WTC11 (cell line): ENCODE data around the gene GPHA2. TPM values are rescaled to one million over a fixed set of nuclear protein-coding genes. Genes with fewer than 3 reads are reported as not detected.

Experiments
- ATAC-seq: fragments of 200-7000 bp; cut with Tn5 transposase; 2 replicates; pipeline ENCODE4 v1.10.0; 2021; ENCODE audit warnings: mild to moderate bottlenecking, moderate library complexity
- CTCF ChIA-PET: fragments of 300-600 bp; sonication (Branson Sonifier 250); formaldehyde crosslinking; loops from one replicate; lab custom pipeline; 2021; ENCODE audit warnings: antibody characterized with exemption; lab: Charles Lee
- POLR2A ChIA-PET: fragments of 350-600 bp; sonication (Branson Sonifier 250); formaldehyde crosslinking; loops from one replicate; lab custom pipeline; 2021; ENCODE audit warnings: antibody characterized with exemption; lab: Charles Lee
- DNase-seq: peaks from one replicate; pipeline ENCODE4 v3.0.0; 2021; ENCODE audit warnings: low spot score
- H3K27ac Mint-ChIP-seq: 2 replicates; pipeline ENCODE4 v1.8.0; 2021; ENCODE audit warnings: mixed read lengths
- H3K27me3 Mint-ChIP-seq: 2 replicates; pipeline ENCODE4 v1.8.0; 2021; ENCODE audit warnings: low read depth, mild to moderate bottlenecking, moderate library complexity, mixed read lengths
- H3K36me3 Mint-ChIP-seq: 2 replicates; pipeline ENCODE4 v1.8.0; 2021; ENCODE audit warnings: mixed read lengths
- H3K4me1 Mint-ChIP-seq: 2 replicates; pipeline ENCODE4 v1.8.0; 2022; ENCODE audit warnings: mixed read lengths
- H3K4me3 Mint-ChIP-seq: 2 replicates; pipeline ENCODE4 v1.8.0; 2021; ENCODE audit warnings: mild to moderate bottlenecking, moderate library complexity, mixed read lengths
- H3K9me3 Mint-ChIP-seq: 2 replicates; pipeline ENCODE4 v1.8.0; 2021; ENCODE audit warnings: mixed read lengths
- AR ChIP-seq: fragments of 250-450 bp; sonication (Bioruptor Pico); IDR thresholded peaks from 2 replicates; pipeline ENCODE4 v1.9.0; 2021; ENCODE audit warnings: mild to moderate bottlenecking
- ATF6 ChIP-seq: sonication (generic); formaldehyde crosslinking; IDR thresholded peaks from 2 replicates; pipeline ENCODE4 v1.8.1; 2023; ENCODE audit warnings: mild to moderate bottlenecking, missing genetic modification reagents
- CBFB ChIP-seq: sonication (generic); formaldehyde crosslinking; IDR thresholded peaks from 2 replicates; pipeline ENCODE4 v1.8.1; 2022; ENCODE audit warnings: mild to moderate bottlenecking, low read depth, missing genetic modification reagents
- ELF4 ChIP-seq: sonication (generic); formaldehyde crosslinking; IDR thresholded peaks from 2 replicates; pipeline ENCODE4 v1.8.1; 2022; ENCODE audit warnings: low read depth, mild to moderate bottlenecking, moderate library complexity, missing genetic modification reagents
- ETV6 ChIP-seq: sonication (generic); formaldehyde crosslinking; IDR thresholded peaks from 2 replicates; pipeline ENCODE4 v1.8.1; 2022; ENCODE audit warnings: mild to moderate bottlenecking, missing genetic modification reagents
- FOXP1 ChIP-seq: sonication (generic); formaldehyde crosslinking; IDR thresholded peaks from 2 replicates; pipeline ENCODE4 v1.8.0; 2022; ENCODE audit warnings: missing genetic modification reagents, mild to moderate bottlenecking, moderate library complexity, borderline replicate concordance
- GRHL2 ChIP-seq: fragments of 250-450 bp; sonication (Bioruptor Pico); IDR thresholded peaks from 2 replicates; pipeline ENCODE4 v1.8.0; 2022; ENCODE audit warnings: mild to moderate bottlenecking, moderate library complexity; ENCODE audit not compliant: insufficient replicate concordance, severe bottlenecking
- HMGA2 ChIP-seq: fragments of 250-450 bp; sonication (Bioruptor Pico); IDR thresholded peaks from 2 replicates; pipeline ENCODE4 v1.4.0; 2021; ENCODE audit warnings: mild to moderate bottlenecking, moderate library complexity
- JAZF1 ChIP-seq: fragments of 250-450 bp; sonication (Bioruptor Pico); IDR thresholded peaks from 2 replicates; pipeline ENCODE4 v1.9.0; 2021; ENCODE audit warnings: moderate library complexity, mild to moderate bottlenecking, inconsistent platforms
- KAT7 ChIP-seq: sonication (generic); formaldehyde crosslinking; IDR thresholded peaks from 2 replicates; pipeline ENCODE4 v1.8.1; 2023; ENCODE audit warnings: missing genetic modification reagents, mild to moderate bottlenecking, borderline replicate concordance
- MAX ChIP-seq: sonication (generic); formaldehyde crosslinking; IDR thresholded peaks from 2 replicates; pipeline ENCODE4 v1.8.0; 2022; ENCODE audit warnings: mild to moderate bottlenecking, missing genetic modification reagents
- NFATC4 ChIP-seq: fragments of 250-450 bp; sonication (Bioruptor Pico); IDR thresholded peaks from 2 replicates; pipeline ENCODE4 v1.9.0; 2021; ENCODE audit warnings: mild to moderate bottlenecking
- NFYB ChIP-seq: sonication (generic); formaldehyde crosslinking; conservative IDR thresholded peaks from 2 replicates; pipeline ENCODE4 v1.8.0; 2022; ENCODE audit warnings: low read depth, missing genetic modification reagents
- NR1H2 ChIP-seq: sonication (generic); formaldehyde crosslinking; IDR thresholded peaks from 2 replicates; pipeline ENCODE4 v1.9.0; 2021; ENCODE audit warnings: mild to moderate bottlenecking, moderate library complexity, missing genetic modification reagents
- PREB ChIP-seq: sonication (generic); formaldehyde crosslinking; IDR thresholded peaks from 2 replicates; pipeline ENCODE4 v1.8.1; 2022; ENCODE audit warnings: mild to moderate bottlenecking, missing genetic modification reagents, moderate library complexity, borderline replicate concordance
- RELA ChIP-seq: sonication (generic); formaldehyde crosslinking; IDR thresholded peaks from 2 replicates; pipeline ENCODE4 v1.8.1; 2022; ENCODE audit warnings: missing genetic modification reagents, mild to moderate bottlenecking, borderline replicate concordance
- SMAD3 ChIP-seq: sonication (generic); formaldehyde crosslinking; IDR thresholded peaks from 2 replicates; pipeline ENCODE4 v1.8.0; 2022; ENCODE audit warnings: missing genetic modification reagents, mild to moderate bottlenecking, borderline replicate concordance
- TCF7 ChIP-seq: sonication (generic); formaldehyde crosslinking; IDR thresholded peaks from 2 replicates; pipeline ENCODE4 v1.8.0; 2022; ENCODE audit warnings: mild to moderate bottlenecking, low read depth, missing genetic modification reagents, moderate library complexity
- TEAD1 ChIP-seq: sonication (generic); formaldehyde crosslinking; IDR thresholded peaks from 2 replicates; pipeline ENCODE4 v1.8.0; 2022; ENCODE audit warnings: mild to moderate bottlenecking, missing genetic modification reagents
- ZMAT4 ChIP-seq: fragments of 250-450 bp; sonication (Bioruptor Pico); IDR thresholded peaks from 2 replicates; pipeline ENCODE4 v1.9.0; 2021; ENCODE audit warnings: mild to moderate bottlenecking
- ZNF121 ChIP-seq: sonication (generic); formaldehyde crosslinking; IDR thresholded peaks from 2 replicates; pipeline ENCODE4 v1.8.0; 2023; ENCODE audit warnings: missing genetic modification reagents
- ZNF138 ChIP-seq: sonication (generic); formaldehyde crosslinking; conservative IDR thresholded peaks from 2 replicates; pipeline ENCODE4 v1.8.1; 2022; ENCODE audit warnings: mild to moderate bottlenecking, moderate library complexity, missing genetic modification reagents
- ZNF396 ChIP-seq: fragments of 250-450 bp; sonication (Bioruptor Pico); IDR thresholded peaks from 2 replicates; pipeline ENCODE4 v1.8.0; 2021; ENCODE audit warnings: mild to moderate bottlenecking, moderate library complexity, borderline replicate concordance
- ZNF671 ChIP-seq: fragments of 250-450 bp; sonication (Bioruptor Pico); IDR thresholded peaks from 2 replicates; pipeline ENCODE4 v1.8.0; 2021; ENCODE audit warnings: mild to moderate bottlenecking
- total RNA-seq: library from RNA; stranded (reverse); gene quantifications from 3 replicates; pipeline ENCODE4 v1.2.3, GENCODE V29; 2021

The GPHA2 gene
- total RNA-seq, 1 experiment from 2014 or later = 1.6 TPM

- no peaks in the 10 kb centered on the region for H3K4me1 Mint-ChIP-seq
- H3K4me3 Mint-ChIP-seq = no peak within 1 kb of the TSS
- TF ChIP-seq ZNF121 = no peak
- TF ChIP-seq CBFB = no peak
- TF ChIP-seq FOXP1 (CRISPR knock-in tag) = peak; percentile 37; the same call in 1 of the 2 replicates
- TF ChIP-seq SMAD3 = no peak
- no peak for TF ChIP-seq AR (CRISPR knock-in tag)
- peak; percentile 78 for TF ChIP-seq MAX (CRISPR knock-in tag)
- no peak for TF ChIP-seq RELA (CRISPR knock-in tag)
- no peak for TF ChIP-seq NFATC4 (CRISPR knock-in tag)
- TF ChIP-seq ATF6 (CRISPR knock-in tag) = no peak
- TF ChIP-seq TCF7 = no peak
- TF ChIP-seq ZNF396 (CRISPR knock-in tag) = no peak
- TF ChIP-seq NFYB (CRISPR knock-in tag) = no peak
- TF ChIP-seq ETV6 (CRISPR knock-in tag) = no peak
- TF ChIP-seq ZNF138 (CRISPR knock-in tag) = no peak
- TF ChIP-seq TEAD1 (CRISPR knock-in tag) = 0 out of 2 replicates have a peak, but pooled peaks have one; percentile 24
- no peak for TF ChIP-seq ZNF671 (CRISPR knock-in tag)
- no peaks in the 10 kb centered on the region for H3K9me3 Mint-ChIP-seq
- ChIA-PET CTCF (interaction anchor here (0.7 to 2.2 kb wide), 4 partner anchors 18 to 576 kb away, joined by 3 to 7 read pairs (median 4); partner anchors contain the start of genes BATF2 and GPHA2), POLR2A (no interaction called here)
- H3K27ac Mint-ChIP-seq = no peak within 1 kb of the TSS
- DNase-seq = peak; percentile 81
- peak; percentile 81 for ATAC-seq
- no peaks in the 10 kb centered on the region for H3K36me3 Mint-ChIP-seq
- peaks cover 56% of the 10 kb centered on the region for H3K27me3 Mint-ChIP-seq
Observed at GRCh38 chr11:64971421-64972233, 35.9 kb upstream of the GPHA2 start, which contains the start of gene MAJIN. TSS of gene MAJIN (minus strand) at chr11:64972108. CDS start at chr11:64959405, 12,703 bp downstream.

- no peaks in the 10 kb centered on the region for H3K9me3 Mint-ChIP-seq
- peaks cover 56% of the 10 kb centered on the region for H3K27me3 Mint-ChIP-seq
- H3K4me1 Mint-ChIP-seq = no peaks in the 10 kb centered on the region
- H3K36me3 Mint-ChIP-seq = no peaks in the 10 kb centered on the region
- ATAC-seq (no peak), DNase-seq (no peak)
- ChIA-PET CTCF (interaction anchor here (0.7 kb wide), 1 partner anchor 577 kb away, joined by 4 read pairs; no protein-coding TSS in a partner anchor), POLR2A (no interaction called here)
- no peak overlapping the region for H3K4me3 Mint-ChIP-seq
- H3K27ac Mint-ChIP-seq = no peak overlapping the region
- no peak for TF ChIP-seq TCF7
- TF ChIP-seq ELF4 (CRISPR knock-in tag) = no peak
- TF ChIP-seq KAT7 (CRISPR knock-in tag) = no peak
- TF ChIP-seq CBFB = no peak
- no peak for TF ChIP-seq PREB (CRISPR knock-in tag)
- no peak for TF ChIP-seq JAZF1 (CRISPR knock-in tag)
- no peak for TF ChIP-seq ZMAT4 (CRISPR knock-in tag)
- no peak for TF ChIP-seq HMGA2 (CRISPR knock-in tag)
- no peak for TF ChIP-seq SMAD3
- TF ChIP-seq GRHL2 (CRISPR knock-in tag) = no peak
- no peak for TF ChIP-seq NR1H2 (CRISPR knock-in tag)
Observed at GRCh38 chr11:64970731-64971151, 35.0 kb upstream of the GPHA2 start.
